ENCODE measurements around the gene TARBP1. TPM values are rescaled to one million over a fixed set of nuclear protein-coding genes. Genes with fewer than 3 reads are reported as not detected.

TARBP1 gene
- total RNA-seq, 4 donors from 2014 or later = 5.7 to 11.9 (median 8.2) TPM

- in situ Hi-C loops (cut with MboI; ENCODE audit: low sequenced_read_pairs in 4 of 4) = loop anchor here (10.0 to 25.0 kb wide), 6 partner anchors 124 to 396 kb away; partner anchors contain the start of gene IRF2BP2 (in 1 of the 4)
- Histone ChIP-seq H3K4me3 (no peak overlapping the region), H3K27ac (no peak overlapping the region), H3K27me3 (no peaks in the 10 kb centered on the region), H3K36me3 (no peaks in the 10 kb centered on the region), H3K4me1 (peaks cover 16 to 17% of the 10 kb centered on the region in 2 donors), H3K9me3 (no peaks in the 10 kb centered on the region)
- DNase-seq (no peak), ATAC-seq (no peak)
- intact Hi-C loops (cut with DNase I; ENCODE audit: low total_unique reads) = no loop called here
- TF ChIP-seq POLR2A (IDR thresholded peaks at IDR 0.05) (no peak), CTCF (IDR thresholded peaks at IDR 0.05 in 4 of 5, conservative IDR thresholded peaks at IDR 0.05 in 1 of 5) (no peak)
Measured at GRCh38 chr1:234490793-234491479, 12.0 kb upstream of the TARBP1 start.

GRCh38 chr1:234489698-234490077 lies 10.7 kb upstream of the TARBP1 start:
- Histone ChIP-seq H3K27me3 (no peaks in the 10 kb centered on the region), H3K36me3 (no peaks in the 10 kb centered on the region), H3K27ac (no peak overlapping the region), H3K4me3 (no peak overlapping the region), H3K9me3 (no peaks in the 10 kb centered on the region), H3K4me1 (peaks cover 6% of the 10 kb centered on the region in 2 donors)
- ATAC-seq (no peak), DNase-seq (no peak)
- intact Hi-C loops (cut with DNase I; ENCODE audit: low total_unique reads) = loop anchor here (10.0 kb wide), 1 partner anchor 925 kb away; no protein-coding TSS in a partner anchor
- TF ChIP-seq CTCF (IDR thresholded peaks at IDR 0.05 in 4 of 5, conservative IDR thresholded peaks at IDR 0.05 in 1 of 5) (no peak), POLR2A (IDR thresholded peaks at IDR 0.05) (no peak)
- in situ Hi-C loops (cut with MboI; ENCODE audit: low sequenced_read_pairs in 4 of 4) = loop anchor here (10.0 to 25.0 kb wide), 6 partner anchors 125 to 398 kb away; partner anchors contain the start of gene IRF2BP2 (in 1 of the 4)

GRCh38 chr1:234489007-234489697 lies 10.2 kb upstream of the TARBP1 start:
- intact Hi-C loops (cut with DNase I; ENCODE audit: low total_unique reads) = loop anchor here (10.0 kb wide), 1 partner anchor 926 kb away; no protein-coding TSS in a partner anchor
- H3K4me3 ChIP-seq = no peak overlapping the region
- H3K9me3 ChIP-seq = no peaks in the 10 kb centered on the region
- no peak for DNase-seq
- peaks cover 3% of the 10 kb centered on the region in 2 donors for H3K4me1 ChIP-seq
- ATAC-seq = no peak
- in situ Hi-C loops (cut with MboI; ENCODE audit: low sequenced_read_pairs in 4 of 4) = loop anchor here in 3 of 4 donors (25.0 kb wide), 3 partner anchors 248 to 398 kb away; no protein-coding TSS in a partner anchor
- TF ChIP-seq CTCF (IDR thresholded peaks at IDR 0.05 in 4 of 5, conservative IDR thresholded peaks at IDR 0.05 in 1 of 5) = no peak
- TF ChIP-seq POLR2A (IDR thresholded peaks at IDR 0.05) = no peak
- no peak overlapping the region for H3K27ac ChIP-seq
- H3K36me3 ChIP-seq = no peaks in the 10 kb centered on the region
- H3K27me3 ChIP-seq = no peaks in the 10 kb centered on the region

GRCh38 chr1:234488054-234489006 lies 9.4 kb upstream of the TARBP1 start:
- intact Hi-C loops (cut with DNase I; ENCODE audit: low total_unique reads) (loop anchor here (10.0 kb wide), 1 partner anchor 926 kb away; no protein-coding TSS in a partner anchor), in situ Hi-C loops (cut with MboI; ENCODE audit: low sequenced_read_pairs in 4 of 4) (loop anchor here in 3 of 4 donors (25.0 kb wide), 3 partner anchors 249 to 399 kb away; no protein-coding TSS in a partner anchor)
- Histone ChIP-seq H3K4me1 (peaks cover 3% of the 10 kb centered on the region in 2 donors), H3K36me3 (no peaks in the 10 kb centered on the region), H3K9me3 (no peaks in the 10 kb centered on the region), H3K27me3 (no peaks in the 10 kb centered on the region), H3K4me3 (no peak overlapping the region), H3K27ac (no peak overlapping the region)
- DNase-seq (no peak), ATAC-seq (no peak)
- TF ChIP-seq POLR2A (IDR thresholded peaks at IDR 0.05) (no peak), CTCF (IDR thresholded peaks at IDR 0.05 in 4 of 5, conservative IDR thresholded peaks at IDR 0.05 in 1 of 5) (no peak)

Data from gastrocnemius medialis (tissue), 4 donors.